Measurements from ENCODE around the gene ETS2.

- TF ChIP-seq CTCF (IDR thresholded peaks at IDR 0.05) = no peak
- no peak for TF ChIP-seq POLR2A (IDR thresholded peaks at IDR 0.05)
Observed at GRCh38 chr21:38852278-38852677, 46.5 kb downstream of the ETS2 start.
